ENCODE data around the gene PIK3AP1. TPM values are rescaled to one million over a fixed set of nuclear protein-coding genes. Genes with fewer than 3 reads are reported as not detected.

Gene PIK3AP1
- total and polyA plus RNA-seq, 4 experiments from 2014 or later: 1.1 to 2.6 (median 1.5) TPM

DNA sequence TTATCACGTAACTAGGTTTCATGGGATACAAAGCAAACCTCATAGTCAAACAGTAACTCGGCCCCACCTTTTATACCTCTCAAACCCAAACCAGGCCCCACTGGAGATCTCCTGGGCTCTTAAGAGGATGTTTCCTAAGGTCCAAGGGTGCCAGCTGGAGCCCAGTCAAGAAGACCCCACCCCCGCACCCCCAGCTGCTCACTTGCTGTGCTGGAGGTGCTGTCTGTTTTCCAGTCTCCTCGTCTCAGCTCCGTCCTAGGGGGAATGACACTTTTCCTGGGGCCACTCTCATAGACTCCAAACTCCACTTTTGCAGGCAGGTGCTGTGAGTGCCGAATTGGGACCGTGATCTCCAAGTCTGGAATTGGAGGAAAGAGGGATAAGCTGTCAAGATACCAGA is 110.8 kb downstream of the PIK3AP1 start:
- no peaks in the 10 kb centered on the region for H3K9me3 ChIP-seq (ENCODE audit: control insufficient read depth in 1 of 2, low read length in 2 of 2)
- no peaks in the 10 kb centered on the region for H3K9me3 Mint-ChIP-seq
- no peaks in the 10 kb centered on the region for H3K36me3 ChIP-seq (ENCODE audit: insufficient read depth, low read length)
- no peaks in the 10 kb centered on the region for H3K27me3 ChIP-seq (ENCODE audit: insufficient read depth, low read length)
- H3K4me3 Mint-ChIP-seq: no peak overlapping the region
- no peak overlapping the region for H3K27ac Mint-ChIP-seq
- no peak overlapping the region for H3K4me3 ChIP-seq (ENCODE audit: low read length in 2 of 2)
- no peaks in the 10 kb centered on the region for H3K36me3 Mint-ChIP-seq
- DNase-seq: no peak
- intact Hi-C loops (cut with micrococcal nuclease): no loop called here
- no peak overlapping the region for H3K27ac ChIP-seq (ENCODE audit: low read depth, low read length)
- POLR2A ChIA-PET (ENCODE audit: partially characterized antibody): no interaction called here
- H3K4me1 Mint-ChIP-seq: peaks cover 5 to 8% (median 6%) of the 10 kb centered on the region in 4 donors
- H3K27me3 Mint-ChIP-seq: peaks cover 1 to 3% of the 10 kb centered on the region in 2 donors
- CTCF ChIA-PET (ENCODE audit: partially characterized antibody): interaction anchor here (1.3 kb wide), 1 partner anchor 11 kb away, joined by 3 read pairs; no protein-coding TSS in a partner anchor
- H3K4me1 ChIP-seq (ENCODE audit: insufficient read depth, low read length): peaks cover 9% of the 10 kb centered on the region

DNA sequence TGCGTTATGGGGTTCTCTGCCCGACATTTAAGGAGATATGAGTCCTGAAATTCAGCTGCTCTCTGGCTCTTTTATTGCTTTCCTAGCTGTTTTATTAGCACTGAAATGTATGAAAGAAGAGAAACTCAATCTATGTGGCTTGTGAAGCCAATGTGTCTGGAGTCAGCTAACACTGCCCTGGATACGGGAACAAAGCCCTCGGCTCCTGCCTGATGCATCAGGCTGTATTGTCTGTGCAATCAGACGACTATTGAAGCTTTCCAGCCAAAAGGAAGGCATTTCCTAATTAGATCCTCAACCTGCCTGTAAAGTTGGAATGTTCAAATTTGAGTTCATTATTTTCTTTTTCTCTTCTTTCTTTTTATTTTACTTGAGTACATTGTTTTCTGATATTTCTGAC is 111.5 kb downstream of the PIK3AP1 start:
- Mint-ChIP-seq H3K4me1 (peaks cover 5 to 8% (median 6%) of the 10 kb centered on the region in 4 donors), H3K4me3 (no peak overlapping the region), H3K27ac (no peak overlapping the region), H3K9me3 (no peaks in the 10 kb centered on the region), H3K36me3 (no peaks in the 10 kb centered on the region), H3K27me3 (peaks cover 1 to 3% of the 10 kb centered on the region in 2 donors)
- Histone ChIP-seq H3K4me3 (ENCODE audit: low read length in 2 of 2) (no peak overlapping the region), H3K27ac (ENCODE audit: low read depth, low read length) (no peak overlapping the region), H3K27me3 (ENCODE audit: insufficient read depth, low read length) (no peaks in the 10 kb centered on the region), H3K4me1 (ENCODE audit: insufficient read depth, low read length) (peaks cover 9% of the 10 kb centered on the region), H3K9me3 (ENCODE audit: control insufficient read depth in 1 of 2, low read length in 2 of 2) (no peaks in the 10 kb centered on the region), H3K36me3 (ENCODE audit: insufficient read depth, low read length) (no peaks in the 10 kb centered on the region)
- no peak for DNase-seq
- POLR2A ChIA-PET (ENCODE audit: partially characterized antibody): no interaction called here
- intact Hi-C loops (cut with micrococcal nuclease): no loop called here
- CTCF ChIA-PET (ENCODE audit: partially characterized antibody): no interaction called here

DNA sequence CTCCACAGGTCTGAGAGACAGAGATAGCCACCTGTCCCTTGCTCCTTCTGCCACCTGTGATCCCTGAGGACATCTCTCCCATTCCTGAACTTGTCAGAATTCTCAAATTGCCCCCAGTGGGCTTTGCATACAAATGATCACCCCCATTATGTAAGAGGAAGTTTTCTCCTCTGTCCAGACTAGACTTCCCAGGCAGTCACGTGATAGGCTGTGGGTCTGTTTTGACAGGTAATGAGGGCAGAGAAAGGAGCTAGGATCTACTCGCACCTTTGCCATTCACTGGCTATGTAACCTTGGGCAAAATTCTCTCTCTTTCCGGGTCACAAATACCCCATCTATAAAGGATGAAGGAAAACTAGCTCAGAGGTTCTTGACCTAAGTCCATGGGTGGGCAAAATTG is 112.1 kb downstream of the PIK3AP1 start:
- peaks cover 5 to 8% (median 6%) of the 10 kb centered on the region in 4 donors for H3K4me1 Mint-ChIP-seq
- H3K4me3 Mint-ChIP-seq: no peak overlapping the region
- H3K27ac Mint-ChIP-seq: no peak overlapping the region
- intact Hi-C loops (cut with micrococcal nuclease): no loop called here
- Histone ChIP-seq H3K4me1 (ENCODE audit: insufficient read depth, low read length) (peaks cover 9% of the 10 kb centered on the region), H3K27ac (ENCODE audit: low read depth, low read length) (no peak overlapping the region), H3K4me3 (ENCODE audit: low read length in 2 of 2) (no peak overlapping the region), H3K27me3 (ENCODE audit: insufficient read depth, low read length) (no peaks in the 10 kb centered on the region), H3K9me3 (ENCODE audit: control insufficient read depth in 1 of 2, low read length in 2 of 2) (no peaks in the 10 kb centered on the region), H3K36me3 (ENCODE audit: insufficient read depth, low read length) (no peaks in the 10 kb centered on the region)
- peaks cover 0 to 1% (median 0%) of the 10 kb centered on the region in 8 donors for H3K9me3 Mint-ChIP-seq
- H3K36me3 Mint-ChIP-seq: no peaks in the 10 kb centered on the region
- ChIA-PET CTCF (ENCODE audit: partially characterized antibody) (no interaction called here), POLR2A (ENCODE audit: partially characterized antibody) (no interaction called here)
- H3K27me3 Mint-ChIP-seq: peaks cover 1 to 3% of the 10 kb centered on the region in 2 donors
- DNase-seq: no peak

DNA sequence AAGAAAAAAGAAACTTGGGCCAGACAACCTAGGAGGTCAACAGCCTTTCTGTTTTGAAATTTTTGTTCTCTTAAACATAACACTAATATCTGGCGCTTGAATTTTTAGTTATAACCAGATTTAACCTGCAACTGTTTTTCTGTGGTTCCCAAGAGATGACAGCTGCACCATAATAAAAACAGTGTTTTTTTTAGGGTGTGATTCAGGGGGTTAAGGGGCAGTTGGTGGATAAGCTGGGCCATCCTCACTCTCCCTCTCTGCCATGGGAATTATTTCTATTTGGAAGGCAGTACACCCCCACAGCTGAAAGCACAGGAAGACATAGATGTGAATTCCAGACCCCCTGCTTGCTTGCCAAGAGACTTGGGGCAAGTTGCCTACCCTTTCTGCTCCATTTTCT is 113.4 kb downstream of the PIK3AP1 start:
- Mint-ChIP-seq H3K36me3 (no peaks in the 10 kb centered on the region), H3K27ac (no peak overlapping the region), H3K4me1 (peaks cover 5 to 8% (median 6%) of the 10 kb centered on the region in 4 donors), H3K27me3 (peaks cover 1 to 3% of the 10 kb centered on the region in 2 donors), H3K4me3 (no peak overlapping the region), H3K9me3 (peaks cover 0 to 1% (median 0%) of the 10 kb centered on the region in 8 donors)
- Histone ChIP-seq H3K4me1 (ENCODE audit: insufficient read depth, low read length) (peaks cover 9% of the 10 kb centered on the region), H3K9me3 (ENCODE audit: control insufficient read depth in 1 of 2, low read length in 2 of 2) (no peaks in the 10 kb centered on the region), H3K27ac (ENCODE audit: low read depth, low read length) (no peak overlapping the region), H3K36me3 (ENCODE audit: insufficient read depth, low read length) (no peaks in the 10 kb centered on the region), H3K27me3 (ENCODE audit: insufficient read depth, low read length) (no peaks in the 10 kb centered on the region), H3K4me3 (ENCODE audit: low read length in 2 of 2) (no peak overlapping the region)
- ChIA-PET CTCF (ENCODE audit: partially characterized antibody) (no interaction called here), POLR2A (ENCODE audit: partially characterized antibody) (no interaction called here)
- DNase-seq: no peak
- intact Hi-C loops (cut with micrococcal nuclease): no loop called here

DNA sequence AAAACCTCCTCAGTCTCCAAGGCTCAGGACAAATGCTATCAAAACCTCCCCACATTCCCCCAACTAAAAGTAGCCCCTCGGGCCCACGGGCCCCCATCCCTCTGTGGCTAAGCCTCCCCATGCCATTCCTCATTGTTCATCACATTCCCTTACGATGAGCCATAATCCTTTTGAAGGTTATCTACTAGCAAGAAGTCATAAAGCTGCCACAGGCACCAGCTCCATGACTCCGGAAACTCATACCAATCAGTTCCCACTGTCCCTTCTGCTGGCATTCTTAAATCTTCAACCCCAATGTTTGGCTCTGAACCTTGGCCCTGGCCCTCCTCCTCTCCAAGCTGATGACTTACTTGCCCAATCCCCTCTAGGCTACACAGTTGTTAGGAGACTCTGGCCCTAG is 114.1 kb downstream of the PIK3AP1 start:
- Mint-ChIP-seq H3K9me3 (peaks cover 0 to 1% (median 0%) of the 10 kb centered on the region in 8 donors), H3K4me1 (peaks cover 5 to 8% (median 6%) of the 10 kb centered on the region in 4 donors), H3K36me3 (no peaks in the 10 kb centered on the region), H3K27me3 (peaks cover 1 to 3% of the 10 kb centered on the region in 2 donors), H3K4me3 (no peak overlapping the region), H3K27ac (no peak overlapping the region)
- POLR2A ChIA-PET (ENCODE audit: partially characterized antibody): no interaction called here
- Histone ChIP-seq H3K27ac (ENCODE audit: low read depth, low read length) (no peak overlapping the region), H3K4me3 (ENCODE audit: low read length in 2 of 2) (no peak overlapping the region), H3K36me3 (ENCODE audit: insufficient read depth, low read length) (no peaks in the 10 kb centered on the region), H3K9me3 (ENCODE audit: control insufficient read depth in 1 of 2, low read length in 2 of 2) (no peaks in the 10 kb centered on the region), H3K4me1 (ENCODE audit: insufficient read depth, low read length) (peaks cover 9% of the 10 kb centered on the region), H3K27me3 (ENCODE audit: insufficient read depth, low read length) (no peaks in the 10 kb centered on the region)
- intact Hi-C loops (cut with micrococcal nuclease): no loop called here
- no peak for DNase-seq
- CTCF ChIA-PET (ENCODE audit: partially characterized antibody): no interaction called here

DNA sequence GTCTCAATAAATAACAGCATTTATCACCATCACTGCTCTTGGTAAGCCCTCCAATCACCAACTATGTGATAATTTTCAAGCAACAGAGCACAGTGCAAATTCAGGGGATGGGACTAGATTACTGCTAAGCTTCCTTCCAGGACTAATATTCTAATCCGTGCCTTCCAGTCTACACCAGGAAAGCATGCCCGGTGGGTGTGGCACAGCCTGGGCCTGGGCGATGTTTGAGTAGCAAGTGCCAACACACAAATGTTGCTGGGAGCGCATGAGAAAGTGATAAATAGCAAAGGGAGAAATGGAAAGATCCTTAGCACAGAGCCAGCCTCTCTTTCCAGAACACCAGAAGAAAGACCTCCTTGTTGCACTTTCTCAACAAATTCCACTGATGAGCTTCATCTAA is 120.0 kb downstream of the PIK3AP1 start:
- Histone ChIP-seq H3K4me3 (ENCODE audit: low read length in 2 of 2) (no peak overlapping the region), H3K9me3 (ENCODE audit: control insufficient read depth in 1 of 2, low read length in 2 of 2) (no peaks in the 10 kb centered on the region), H3K36me3 (ENCODE audit: insufficient read depth, low read length) (no peaks in the 10 kb centered on the region), H3K27ac (ENCODE audit: low read depth, low read length) (no peak overlapping the region), H3K27me3 (ENCODE audit: insufficient read depth, low read length) (no peaks in the 10 kb centered on the region), H3K4me1 (ENCODE audit: insufficient read depth, low read length) (no peaks in the 10 kb centered on the region)
- Mint-ChIP-seq H3K36me3 (no peaks in the 10 kb centered on the region), H3K9me3 (peaks cover 0 to 1% (median 0%) of the 10 kb centered on the region in 8 donors), H3K4me1 (no peaks in the 10 kb centered on the region), H3K4me3 (no peak overlapping the region), H3K27ac (no peak overlapping the region), H3K27me3 (peaks cover 0 to 3% of the 10 kb centered on the region in 2 donors)
- no peak for DNase-seq
- intact Hi-C loops (cut with micrococcal nuclease): no loop called here
- ChIA-PET CTCF (ENCODE audit: partially characterized antibody) (interaction anchor here (1.3 kb wide), 1 partner anchor 8 kb away, joined by 3 read pairs; no protein-coding TSS in a partner anchor), POLR2A (ENCODE audit: partially characterized antibody) (no interaction called here)

DNA sequence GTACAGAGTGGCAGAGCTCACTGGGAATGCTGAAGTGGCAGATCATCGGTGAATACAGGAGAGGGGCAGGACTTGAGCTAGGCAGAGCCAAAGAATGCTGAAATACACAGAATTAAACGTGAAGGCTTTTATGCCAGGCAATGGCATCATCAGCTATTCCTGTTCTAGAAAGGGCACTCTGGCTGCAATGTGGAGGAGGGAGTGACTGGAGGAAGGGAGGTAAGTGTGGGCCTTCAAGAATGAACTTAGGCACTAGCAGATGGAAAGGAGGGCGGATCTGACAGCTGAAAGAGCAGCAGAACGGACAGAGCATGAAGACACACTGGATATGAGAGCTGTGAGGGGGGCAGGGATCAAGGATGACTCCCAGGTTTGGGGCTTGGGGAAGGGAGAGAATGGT is 121.5 kb downstream of the PIK3AP1 start:
- Histone ChIP-seq H3K36me3 (ENCODE audit: insufficient read depth, low read length) (no peaks in the 10 kb centered on the region), H3K27ac (ENCODE audit: low read depth, low read length) (no peak overlapping the region), H3K27me3 (ENCODE audit: insufficient read depth, low read length) (no peaks in the 10 kb centered on the region), H3K4me3 (ENCODE audit: low read length in 2 of 2) (no peak overlapping the region), H3K4me1 (ENCODE audit: insufficient read depth, low read length) (no peaks in the 10 kb centered on the region), H3K9me3 (ENCODE audit: control insufficient read depth in 1 of 2, low read length in 2 of 2) (no peaks in the 10 kb centered on the region)
- DNase-seq: no peak
- peaks cover 0 to 3% of the 10 kb centered on the region in 2 donors for H3K27me3 Mint-ChIP-seq
- H3K4me3 Mint-ChIP-seq: no peak overlapping the region
- intact Hi-C loops (cut with micrococcal nuclease): no loop called here
- H3K27ac Mint-ChIP-seq: no peak overlapping the region
- H3K4me1 Mint-ChIP-seq: no peaks in the 10 kb centered on the region
- POLR2A ChIA-PET (ENCODE audit: partially characterized antibody): no interaction called here
- CTCF ChIA-PET (ENCODE audit: partially characterized antibody): no interaction called here
- peaks cover 0 to 1% (median 0%) of the 10 kb centered on the region in 8 donors for H3K9me3 Mint-ChIP-seq
- peaks cover 0 to 3% of the 10 kb centered on the region in 2 donors for H3K36me3 Mint-ChIP-seq
